Small intestine (tissue), 7 donors: ENCODE measurements around the gene MRPS35. TPM values are rescaled to one million over a fixed set of nuclear protein-coding genes. Genes with fewer than 3 reads are reported as not detected.

Experiments used
- DNase-seq, 2 donors: peaks; one replicate each; pipeline versions ENCODE4 v3.0.0 to v3.0.0-alpha.2; 2013
- FAIRE-seq: peaks from 2 replicates; lab custom pipeline; 2012; peaks lifted over from hg19 to GRCh38; lab: Jason Lieb, UNC
- H3K27ac ChIP-seq, 3 donors: one replicate each; pipeline ENCODE4 v1.5.1; 2013; ENCODE audit warnings: low read length in 2 of 3, mild to moderate bottlenecking in 2 of 3, control low read depth in 1 of 3, inconsistent platforms in 1 of 3, low read depth in 1 of 3, moderate library complexity in 1 of 3
- H3K27me3 ChIP-seq, 3 donors: one replicate each; pipeline ENCODE4 v1.6.1; 2013; ENCODE audit warnings: low read length in 3 of 3, inconsistent platforms in 1 of 3; ENCODE audit not compliant: control insufficient read depth in 3 of 3, insufficient read depth in 3 of 3
- H3K36me3 ChIP-seq, 3 donors: one replicate each; pipeline ENCODE4 v1.6.1; 2013; ENCODE audit warnings: low read length in 3 of 3, inconsistent platforms in 1 of 3, low read depth in 1 of 3, mild to moderate bottlenecking in 1 of 3, moderate library complexity in 1 of 3; ENCODE audit not compliant: control insufficient read depth in 3 of 3, insufficient read depth in 2 of 3
- H3K4me1 ChIP-seq, 3 donors: one replicate each; pipeline ENCODE4 v1.6.1; 2013; ENCODE audit warnings: low read length in 2 of 3, inconsistent platforms in 1 of 3, low read depth in 1 of 3, mild to moderate bottlenecking in 1 of 3, moderate library complexity in 1 of 3; ENCODE audit not compliant: control insufficient read depth in 3 of 3, insufficient read depth in 2 of 3
- H3K4me3 ChIP-seq, 3 donors: one replicate each; pipeline ENCODE4 v1.5.1; 2013; ENCODE audit warnings: low read length in 3 of 3, control low read depth in 1 of 3, inconsistent platforms in 1 of 3, low read depth in 1 of 3, mild to moderate bottlenecking in 1 of 3, moderate library complexity in 1 of 3
- H3K9me3 ChIP-seq, 2 donors: one replicate each; pipeline ENCODE4 v1.6.1; 2013; ENCODE audit warnings: low read depth in 1 of 2, low read length in 1 of 2; ENCODE audit not compliant: control insufficient read depth in 2 of 2, insufficient read depth in 1 of 2
- WGBS, 3 donors: extraction: QIAGEN DNeasy Blood & Tissue Kit; methylation state at CpG; one replicate each; pipeline ENCODE4 v1.1.7; 2013; 5-methylcytosine and 5-hydroxymethylcytosine counted together
- polyA plus RNA-seq, 4 donors: library from polyadenylated mRNA; stranded (reverse) in 3 of 4; unstranded in 1 of 4; fragments of 200-250 nt in 3 of 4; fragments of 120-200 nt in 1 of 4; gene quantifications; one replicate each; pipeline versions ENCODE4 v1.2.1 to v1.2.3, GENCODE V29; 2013
- donor health status: healthy with polysubstance abuse.
- donor health status: control.
- donor health status: control.
- donor health status: Bipolar disorder and iron deficiency.
- donor health status: healthy.

Gene MRPS35
- polyA plus RNA-seq, 4 donors = 45.1 to 84.2 (median 66.1) TPM

GRCh38 chr12:27779920-27780611 lies 69.4 kb downstream of the MRPS35 start, which contains the start of the genes KLHL42 and MANSC4:
KLHL42 (plus strand) TSS chr12:27780233; CDS start chr12:27780331, 98 bp downstream.
MANSC4 (minus strand) TSS chr12:27780236; CDS start chr12:27771276, 8,960 bp downstream.
- Histone ChIP-seq H3K4me1 (peaks cover 0 to 13% (median 2%) of the 10 kb centered on the region in 3 donors), H3K9me3 (no peaks in the 10 kb centered on the region), H3K27me3 (no peaks in the 10 kb centered on the region), H3K27ac (peak within 1 kb of the TSS; percentile 75 to 91 (median 86)), H3K36me3 (peaks cover 0 to 12% (median 0%) of the 10 kb centered on the region in 3 donors), H3K4me3 (peak within 1 kb of the TSS; percentile 61 to 76 (median 66))
- 0% methylated on average over 60 to 92 of the region's 92 CpGs for WGBS, 3 donors
- FAIRE-seq (no peak), DNase-seq (peak; percentile 63 to 90)

- DNase-seq (peak; percentile 52 to 65), FAIRE-seq (no peak)
- no peaks in the 10 kb centered on the region for H3K9me3 ChIP-seq
- H3K27me3 ChIP-seq = no peaks in the 10 kb centered on the region
- peaks cover 0 to 17% (median 0%) of the 10 kb centered on the region in 3 donors for H3K36me3 ChIP-seq
- 1 to 9% (median 6%) methylated on average over 26 to 27 of the region's 27 CpGs for WGBS, 3 donors
- H3K27ac ChIP-seq = peak overlapping the region; percentile 75 to 91 (median 86)
- peaks cover 0 to 13% (median 2%) of the 10 kb centered on the region in 3 donors for H3K4me1 ChIP-seq
- peak overlapping the region; percentile 61 to 76 (median 66) for H3K4me3 ChIP-seq
Measured at GRCh38 chr12:27780612-27781408, 70.2 kb downstream of the MRPS35 start.

GRCh38 chr12:27781680-27782079 lies 71.0 kb downstream of the MRPS35 start:
- no peaks in the 10 kb centered on the region for H3K27me3 ChIP-seq
- FAIRE-seq = no peak

GRCh38 chr12:27782481-27782880 lies 71.8 kb downstream of the MRPS35 start:
- no peaks in the 10 kb centered on the region for H3K9me3 ChIP-seq
- 86 to 93% (median 90%) methylated on average over 1 of the region's 1 CpG for WGBS, 3 donors
- H3K4me1 ChIP-seq = peaks cover 0 to 13% (median 2%) of the 10 kb centered on the region in 3 donors
- H3K36me3 ChIP-seq = peaks cover 0 to 17% (median 0%) of the 10 kb centered on the region in 3 donors
- H3K27me3 ChIP-seq = no peaks in the 10 kb centered on the region
- no peak overlapping the region for H3K27ac ChIP-seq
- FAIRE-seq (no peak), DNase-seq (no peak)
- no peak overlapping the region for H3K4me3 ChIP-seq

More at GRCh38 chr12:27781680-27782079, 71.0 kb downstream of the MRPS35 start:
- Histone ChIP-seq H3K36me3 (peaks cover 0 to 17% (median 0%) of the 10 kb centered on the region in 3 donors), H3K9me3 (no peaks in the 10 kb centered on the region), H3K4me3 (peak overlapping the region in 1 of 3 donors; percentile 61), H3K4me1 (peaks cover 0 to 13% (median 2%) of the 10 kb centered on the region in 3 donors), H3K27ac (peak overlapping the region in 2 of 3 donors; percentile 6 to 75)
- WGBS, 3 donors = 55 to 78% (median 68%) methylated on average over 5 of the region's 5 CpGs
- peak in 1 of 2 donors; percentile 8 for DNase-seq

- no peak overlapping the region for H3K4me3 ChIP-seq
- H3K4me1 ChIP-seq = peaks cover 0 to 8% (median 2%) of the 10 kb centered on the region in 3 donors
- H3K9me3 ChIP-seq = no peaks in the 10 kb centered on the region
- no peak for DNase-seq
- H3K36me3 ChIP-seq = peaks cover 0 to 23% (median 3%) of the 10 kb centered on the region in 3 donors
- H3K27ac ChIP-seq = no peak overlapping the region
- 62 to 86% (median 74%) methylated on average over 3 of the region's 3 CpGs for WGBS, 3 donors
- FAIRE-seq = no peak
- H3K27me3 ChIP-seq = no peaks in the 10 kb centered on the region
Measured at GRCh38 chr12:27785882-27786570, 75.4 kb downstream of the MRPS35 start.

GRCh38 chr12:27787559-27787958 lies 76.9 kb downstream of the MRPS35 start:
- Histone ChIP-seq H3K36me3 (peaks cover 0 to 29% (median 3%) of the 10 kb centered on the region in 3 donors), H3K4me1 (no peaks in the 10 kb centered on the region), H3K4me3 (no peak overlapping the region), H3K27me3 (no peaks in the 10 kb centered on the region), H3K27ac (no peak overlapping the region), H3K9me3 (no peaks in the 10 kb centered on the region)
- FAIRE-seq (no peak), DNase-seq (peak in 1 of 2 donors; percentile 8)
- 66 to 91% (median 82%) methylated on average over 2 of the region's 2 CpGs for WGBS, 3 donors

- Histone ChIP-seq H3K36me3 (peaks cover 0 to 40% (median 7%) of the 10 kb centered on the region in 3 donors), H3K27me3 (no peaks in the 10 kb centered on the region), H3K4me3 (no peak overlapping the region), H3K9me3 (no peaks in the 10 kb centered on the region), H3K27ac (no peak overlapping the region), H3K4me1 (no peaks in the 10 kb centered on the region)
- FAIRE-seq (no peak), DNase-seq (no peak)
- WGBS, 3 donors = 88 to 98% (median 98%) methylated on average over 2 of the region's 2 CpGs
Measured at GRCh38 chr12:27790179-27790578, 79.5 kb downstream of the MRPS35 start.
